Umbilical cord (tissue), 2 donors: ENCODE results near the gene CLDN5. TPM values are rescaled to one million over a fixed set of nuclear protein-coding genes. Genes with fewer than 3 reads are reported as not detected.

ENCODE experiments used
- DNase-seq: peaks from one replicate; pipeline ENCODE4 v3.0.0-alpha.2; 2015; ENCODE audit warnings: low spot score
- total RNA-seq: library from RNA; depleted of rRNA; stranded (reverse); fragments of >200 nt; gene quantifications from one replicate; pipeline ENCODE4 v1.2.3, GENCODE V29; 2014; ENCODE audit warnings: low replicate concordance; ENCODE audit not compliant: insufficient read depth

The CLDN5 gene
- total RNA-seq: 8.7 TPM

- peak; percentile 22 for DNase-seq
These were observed at the start of gene CLDN5 for GRCh38 chr22:19524170-19525115. TSS of gene CLDN5 (minus strand) at chr22:19524410. CDS start at chr22:19524255, 155 bp downstream.

GRCh38 chr22:19571995-19572394 is 47.8 kb upstream of the CLDN5 start:
- no peak for DNase-seq

- DNase-seq: peak; percentile 62
These were observed 47.1 kb upstream of the CLDN5 start for GRCh38 chr22:19571207-19571795.

- no peak for DNase-seq
These were observed 45.8 kb upstream of the CLDN5 start for GRCh38 chr22:19569976-19570375.

- DNase-seq: no peak
These were observed 45.0 kb upstream of the CLDN5 start for GRCh38 chr22:19569276-19569640.

- peak; percentile 36 for DNase-seq
These were observed 44.4 kb upstream of the CLDN5 start for GRCh38 chr22:19568337-19569275.

GRCh38 chr22:19567157-19568009 is 43.2 kb upstream of the CLDN5 start:
- no peak for DNase-seq

- no peak for DNase-seq
These were observed 42.3 kb upstream of the CLDN5 start for GRCh38 chr22:19566279-19567156.

GRCh38 chr22:19565382-19566278 is 41.4 kb upstream of the CLDN5 start:
- no peak for DNase-seq

GRCh38 chr22:19559956-19560355 is 35.7 kb upstream of the CLDN5 start:
- no peak for DNase-seq

- DNase-seq: no peak
These were observed 35.2 kb upstream of the CLDN5 start for GRCh38 chr22:19559324-19559811.

GRCh38 chr22:19556963-19557545 is 32.8 kb upstream of the CLDN5 start:
- DNase-seq: no peak

GRCh38 chr22:19555651-19556050 is 31.4 kb upstream of the CLDN5 start:
- DNase-seq: no peak

GRCh38 chr22:19554834-19555404 is 30.7 kb upstream of the CLDN5 start:
- no peak for DNase-seq

GRCh38 chr22:19553201-19553600 is 29.0 kb upstream of the CLDN5 start:
- no peak for DNase-seq

- DNase-seq: no peak
These were observed 26.2 kb upstream of the CLDN5 start for GRCh38 chr22:19550382-19550781.

GRCh38 chr22:19549428-19549827 is 25.2 kb upstream of the CLDN5 start:
- no peak for DNase-seq

- DNase-seq: no peak
These were observed 24.8 kb upstream of the CLDN5 start for GRCh38 chr22:19548964-19549363.
